CD4-positive, alpha-beta T cell treated with Interleukin-21 for 1 hour (primary cell): Measurements from ENCODE around the gene ZNF629.

ENCODE experiments used
- DNase-seq: peaks from one replicate; pipeline ENCODE4 v3.0.0-alpha.2; 2020

ZNF629 gene

GRCh38 chr16:30785126-30786106 is 1.6 kb downstream of the ZNF629 start:
- no peak for DNase-seq

GRCh38 chr16:30784215-30784614 is 2.8 kb downstream of the ZNF629 start:
- DNase-seq, result no peak

GRCh38 chr16:30783280-30784109 is 3.5 kb downstream of the ZNF629 start:
- no peak for DNase-seq

GRCh38 chr16:30782486-30783279 is 4.3 kb downstream of the ZNF629 start:
- no peak for DNase-seq

GRCh38 chr16:30780549-30780948 is 6.5 kb downstream of the ZNF629 start:
- DNase-seq, result no peak

GRCh38 chr16:30780021-30780420 is 7.0 kb downstream of the ZNF629 start:
- DNase-seq, result no peak

GRCh38 chr16:30779596-30779995 is 7.4 kb downstream of the ZNF629 start:
- no peak for DNase-seq

- DNase-seq, result no peak
Observed at GRCh38 chr16:30778549-30779244, 8.3 kb downstream of the ZNF629 start.

- DNase-seq, result no peak
Observed at GRCh38 chr16:30777591-30778297, 9.3 kb downstream of the ZNF629 start.

GRCh38 chr16:30775392-30776188 is 11.4 kb downstream of the ZNF629 start:
- peak; percentile 54 for DNase-seq

- no peak for DNase-seq
Observed at GRCh38 chr16:30775131-30775391, 11.9 kb downstream of the ZNF629 start.

GRCh38 chr16:30774367-30775130 is 12.5 kb downstream of the ZNF629 start:
- no peak for DNase-seq

GRCh38 chr16:30773826-30774225 is 13.2 kb downstream of the ZNF629 start:
- no peak for DNase-seq

- DNase-seq, result no peak
Observed at GRCh38 chr16:30771726-30772125, 15.3 kb downstream of the ZNF629 start.

- DNase-seq, result no peak
Observed at GRCh38 chr16:30769379-30770089, 17.5 kb downstream of the ZNF629 start.

- no peak for DNase-seq
Observed at GRCh38 chr16:30768583-30769181, 18.3 kb downstream of the ZNF629 start.

- DNase-seq, result peak; percentile 67
Observed at GRCh38 chr16:30767767-30768465, 19.1 kb downstream of the ZNF629 start.

GRCh38 chr16:30766933-30767284 is 20.1 kb downstream of the ZNF629 start:
- no peak for DNase-seq
